ENCODE results near the gene PCDH9.

The PCDH9 gene

DNA sequence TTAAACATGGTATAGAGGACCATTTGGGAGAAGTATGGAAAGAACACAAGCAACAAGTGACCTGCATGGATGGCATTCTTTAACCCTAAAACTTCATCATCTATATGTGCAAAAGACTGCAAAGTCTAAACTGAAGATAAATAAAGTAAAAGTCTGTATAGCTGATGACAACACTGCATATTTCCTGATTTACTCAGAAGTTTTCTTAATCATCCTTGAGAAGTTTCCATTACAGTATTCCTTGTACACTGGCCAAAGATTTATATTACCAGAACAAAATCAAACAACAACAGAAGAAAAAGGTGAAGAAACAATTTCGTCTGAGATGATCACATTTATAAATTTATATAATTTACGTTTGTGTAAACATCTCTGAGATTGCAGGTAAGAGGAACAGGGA is 805.7 kb downstream of the PCDH9 start:
- no peak for DNase-seq

- DNase-seq = no peak
These were observed 814.7 kb downstream of the PCDH9 start for GRCh38 chr13:66415444-66415843.

GRCh38 chr13:66414066-66414800 is 815.9 kb downstream of the PCDH9 start:
- no peak for DNase-seq

DNA sequence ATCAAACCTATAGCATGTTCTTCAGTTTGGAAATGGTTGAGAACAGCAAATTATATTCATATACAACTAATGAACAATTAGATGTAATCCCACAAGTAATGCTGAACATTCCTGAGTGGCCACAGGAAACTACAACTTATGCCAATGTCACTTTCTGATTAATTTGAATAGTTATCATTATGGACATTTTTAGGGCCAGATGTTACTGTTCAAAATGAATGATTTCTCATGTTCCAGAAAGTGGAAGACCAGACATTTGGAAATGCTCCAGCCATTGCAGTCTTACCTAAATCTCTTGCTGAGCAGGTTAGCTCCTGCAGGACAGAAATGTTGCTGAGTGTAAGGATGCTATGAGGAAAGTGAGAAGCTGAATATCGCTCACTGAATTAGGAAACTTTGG is 819.8 kb downstream of the PCDH9 start:
- no peak for DNase-seq

DNA sequence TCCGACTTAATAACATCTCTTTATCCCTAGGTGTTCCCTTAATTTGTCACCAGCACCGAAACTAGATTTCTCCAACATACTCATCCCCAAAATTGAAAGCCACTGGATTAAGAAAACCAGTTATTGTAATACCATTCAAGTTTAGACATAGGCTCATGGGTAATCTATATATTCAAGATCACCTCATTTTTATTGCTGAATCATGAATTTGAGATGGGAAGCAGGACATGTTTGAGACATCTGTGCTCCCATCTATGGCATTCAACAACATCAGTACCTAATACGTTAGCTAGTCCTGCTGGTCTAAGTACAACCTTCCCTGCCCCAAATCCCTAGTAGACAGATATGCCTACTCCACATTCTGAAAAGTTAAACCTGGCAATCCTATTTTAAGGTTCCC is 820.6 kb downstream of the PCDH9 start:
- no peak for DNase-seq

DNA sequence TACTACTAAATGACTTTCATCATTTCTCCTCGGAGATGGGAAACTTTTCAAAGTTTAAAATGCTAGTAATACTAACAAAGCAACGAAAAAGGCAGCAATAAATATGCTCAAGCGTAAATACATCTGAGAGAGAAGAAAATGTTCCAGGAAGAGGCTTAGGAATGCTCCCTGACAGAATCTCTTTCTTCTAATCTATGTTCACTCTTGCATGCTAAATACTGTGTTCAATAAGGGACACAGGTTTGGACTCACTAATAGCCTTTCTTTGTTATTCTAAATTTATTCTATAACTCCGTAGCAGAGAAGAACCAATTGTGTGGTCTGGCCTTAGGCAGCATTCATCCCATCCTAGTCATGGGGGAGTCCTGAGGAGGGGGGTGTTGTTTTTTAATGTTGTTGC is 823.0 kb downstream of the PCDH9 start:
- DNase-seq = no peak

DNA sequence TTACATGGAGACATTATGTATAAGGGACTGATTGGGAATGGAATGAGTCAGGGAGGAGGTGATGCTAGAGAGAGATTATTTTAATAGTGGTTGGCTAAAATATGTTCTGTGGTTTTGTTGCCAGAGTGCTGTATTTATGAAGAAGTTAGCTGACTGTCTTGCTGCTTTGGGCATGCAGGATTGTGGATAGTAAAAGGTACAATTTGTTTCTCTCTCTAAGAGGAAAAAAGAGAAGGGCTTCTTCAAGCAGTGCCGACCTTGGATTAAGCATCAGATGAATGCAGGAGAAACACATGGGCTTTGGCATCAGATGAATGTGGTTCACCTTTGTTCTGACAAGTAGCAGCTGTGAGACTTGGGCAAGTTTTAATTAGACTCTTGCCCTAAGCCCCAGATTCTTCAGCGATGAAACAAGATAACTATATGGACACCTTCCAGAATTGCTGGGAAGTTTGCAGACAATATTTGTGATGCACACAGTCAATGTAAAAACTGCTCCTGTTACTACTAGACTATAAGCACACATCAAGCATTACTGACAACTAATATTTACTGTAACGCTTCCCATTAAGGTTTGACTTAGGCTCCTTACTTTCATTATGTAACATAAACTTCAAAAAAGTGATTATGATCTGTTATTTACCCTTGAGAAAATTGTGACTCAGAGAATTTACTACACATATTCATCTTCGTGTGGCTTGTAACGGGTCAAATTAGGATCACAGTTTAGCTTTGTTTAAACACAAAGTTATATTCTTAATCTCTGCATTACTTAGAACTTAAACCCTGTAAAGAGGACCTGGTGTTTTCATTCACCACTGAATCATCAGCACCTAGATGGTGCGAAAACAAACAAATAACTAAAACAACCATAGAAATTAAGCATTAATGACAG is 824.0 kb downstream of the PCDH9 start:
- DNase-seq = no peak

- DNase-seq = no peak
These were observed 827.6 kb downstream of the PCDH9 start for GRCh38 chr13:66402546-66402945.

DNA sequence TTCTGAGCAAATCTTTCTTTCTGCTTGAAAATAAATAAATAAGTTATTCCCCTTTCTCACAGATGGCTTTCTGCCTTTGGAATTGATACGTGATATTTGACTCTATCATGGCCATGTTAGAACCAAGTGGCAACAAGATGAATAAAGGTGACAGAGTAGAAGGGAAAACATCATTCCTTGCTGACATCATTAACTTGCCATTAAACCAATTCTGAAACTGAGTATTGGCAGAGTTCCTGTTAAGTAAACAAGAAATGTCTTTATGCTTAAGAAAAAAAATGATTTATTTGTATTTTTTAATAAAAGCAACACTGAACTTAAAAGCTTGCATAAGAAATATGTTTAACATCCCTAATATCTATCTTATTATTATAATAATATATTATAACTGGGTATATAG is 828.1 kb downstream of the PCDH9 start:
- DNase-seq = no peak

GRCh38 chr13:66400292-66400691 is 829.8 kb downstream of the PCDH9 start:
- no peak for DNase-seq

DNA sequence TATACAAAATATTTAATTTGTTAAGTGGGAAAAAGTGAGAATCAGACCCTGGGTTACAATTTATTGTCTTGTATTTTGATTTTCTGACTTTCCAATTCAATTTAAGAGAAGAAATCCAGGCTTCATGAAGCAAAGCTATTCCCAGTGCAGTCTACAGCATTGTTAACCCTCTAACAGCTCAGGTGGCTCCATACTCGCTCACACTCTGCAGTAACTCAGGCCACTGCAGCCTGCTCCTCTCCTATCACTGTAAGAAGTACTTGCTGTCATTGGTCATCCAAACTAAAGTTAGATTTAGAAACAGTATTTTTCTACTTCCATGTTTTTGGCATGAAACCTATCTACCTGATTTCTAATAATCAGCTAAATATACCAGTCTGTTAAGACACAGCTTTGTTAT is 830.3 kb downstream of the PCDH9 start:
- DNase-seq = no peak

DNA sequence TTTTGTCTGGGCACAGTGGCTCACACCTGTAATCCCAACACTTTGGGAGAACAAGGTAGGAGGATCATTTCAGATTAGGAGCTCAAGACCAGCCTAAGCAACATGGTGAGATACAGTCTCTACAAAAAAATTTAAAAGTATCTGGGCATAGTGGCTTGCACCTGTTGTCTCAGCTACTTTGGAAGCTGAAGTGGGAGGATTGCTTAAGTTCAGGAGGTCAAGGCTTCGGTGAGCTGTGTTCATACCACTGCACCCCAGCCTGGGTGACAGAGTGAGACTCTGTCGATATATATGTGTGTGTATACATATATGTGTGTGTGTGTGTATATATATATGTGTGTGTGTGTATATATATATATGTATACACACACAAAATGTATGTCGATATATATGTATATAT is 833.0 kb downstream of the PCDH9 start:
- DNase-seq = no peak

GRCh38 chr13:66391322-66391721 is 838.8 kb downstream of the PCDH9 start:
- no peak for DNase-seq

DNA sequence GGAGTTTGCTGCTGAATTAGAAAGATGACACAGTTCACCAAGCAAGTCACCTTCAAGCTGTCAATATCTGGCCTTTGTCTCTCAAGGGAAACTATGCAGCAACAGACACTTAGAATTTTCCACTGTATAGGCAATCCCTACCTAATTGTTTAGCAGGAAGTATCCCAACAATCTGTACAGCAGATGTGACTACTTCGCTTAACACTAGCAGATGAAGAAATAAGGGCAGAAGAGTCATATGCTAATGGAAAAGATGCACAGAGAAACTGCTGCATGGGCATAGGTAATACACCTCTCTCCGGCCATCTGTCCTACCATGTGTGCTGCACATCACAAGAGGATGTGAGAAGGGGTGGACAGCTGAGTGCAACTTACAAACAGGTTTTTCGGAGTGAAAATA is 851.2 kb downstream of the PCDH9 start:
- DNase-seq = no peak

DNA sequence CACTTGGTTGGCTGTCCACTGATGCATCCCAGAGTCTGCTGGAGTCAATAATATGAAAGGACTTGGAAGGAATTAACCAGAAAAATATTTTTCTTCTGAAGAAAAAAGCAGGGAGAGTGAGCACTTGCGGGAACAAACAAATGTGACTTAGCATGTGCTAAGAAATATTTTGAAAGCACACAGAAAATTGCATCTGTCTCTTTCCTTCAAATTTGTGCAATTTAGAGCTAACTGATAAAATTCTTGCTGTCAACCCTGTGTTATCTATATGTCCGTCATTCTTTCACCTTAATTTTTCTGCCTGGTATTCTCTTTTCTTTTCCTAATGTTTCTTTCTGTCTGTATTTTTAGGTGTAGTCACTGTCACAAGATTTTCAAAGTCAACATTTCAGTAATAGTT is 852.6 kb downstream of the PCDH9 start:
- no peak for DNase-seq

DNA sequence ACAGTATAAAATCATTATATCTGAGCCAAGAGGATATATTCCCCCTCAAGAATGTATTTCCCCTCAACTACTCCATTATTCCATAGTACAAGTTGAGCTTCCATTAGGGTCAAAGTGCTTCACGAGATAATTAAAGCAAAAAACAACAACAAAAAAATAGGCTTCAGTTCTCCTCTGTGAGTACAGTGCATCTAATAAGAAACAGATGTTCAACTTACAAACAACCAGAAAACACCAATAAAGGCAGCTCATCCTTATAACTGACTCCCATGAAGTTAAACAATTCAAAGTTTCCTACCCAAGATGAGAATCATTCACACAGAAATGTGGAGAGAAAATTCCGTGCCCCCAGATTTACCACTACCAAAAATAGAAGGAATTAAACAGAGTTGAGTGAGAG is 854.4 kb downstream of the PCDH9 start:
- DNase-seq = no peak

- DNase-seq = no peak
These were observed 860.5 kb downstream of the PCDH9 start for GRCh38 chr13:66369666-66370065.

DNA sequence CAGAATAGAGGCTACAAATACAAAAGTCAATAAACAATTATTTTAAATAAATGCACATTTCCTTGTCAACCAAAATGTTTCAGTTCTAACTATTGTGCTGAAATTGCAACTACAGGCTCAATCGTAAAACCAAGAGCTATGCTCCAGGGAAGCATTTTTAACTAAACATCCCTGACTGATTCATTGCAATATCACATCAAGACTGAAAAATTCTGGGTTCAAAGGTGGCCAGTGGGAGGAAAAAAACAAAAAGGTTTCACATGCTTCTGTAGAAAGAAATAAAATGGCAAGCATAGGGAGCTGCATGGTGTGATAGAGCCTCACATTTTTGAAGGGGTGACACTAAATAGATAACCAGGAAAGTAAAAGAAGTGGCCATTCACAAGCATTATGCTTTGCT is 862.8 kb downstream of the PCDH9 start:
- no peak for DNase-seq

- DNase-seq = no peak
These were observed 865.0 kb downstream of the PCDH9 start for GRCh38 chr13:66365101-66365500.

- no peak for DNase-seq
These were observed 865.8 kb downstream of the PCDH9 start for GRCh38 chr13:66364346-66364745.

GRCh38 chr13:66362485-66362884 is 867.7 kb downstream of the PCDH9 start:
- DNase-seq = no peak

GRCh38 chr13:66359910-66360552 is 870.1 kb downstream of the PCDH9 start:
- no peak for DNase-seq

DNA sequence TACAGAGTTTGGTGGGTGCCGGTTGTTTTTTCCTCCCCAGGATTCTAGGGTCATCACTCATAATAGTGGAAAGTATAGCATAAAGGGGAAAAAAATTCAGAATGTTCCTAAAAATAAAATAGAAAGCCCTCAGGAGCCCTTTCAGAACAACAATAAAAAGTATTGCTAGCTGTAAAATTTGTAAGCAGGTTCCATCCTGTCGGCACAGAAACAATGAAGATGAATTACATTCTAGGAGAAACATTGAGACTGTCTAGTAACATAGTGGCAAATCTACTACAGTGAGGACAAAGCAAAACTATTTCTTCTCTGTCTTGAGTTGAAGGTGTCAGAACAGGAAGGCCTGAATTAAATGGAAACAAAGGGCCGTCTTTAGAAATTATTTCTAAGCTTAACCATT is 870.7 kb downstream of the PCDH9 start:
- DNase-seq = no peak

GRCh38 chr13:66358564-66358963 is 871.6 kb downstream of the PCDH9 start:
- DNase-seq = no peak
